Measurements from ENCODE around the gene GAPDH. TPM values are rescaled to one million over a fixed set of nuclear protein-coding genes. Genes with fewer than 3 reads are reported as not detected.
"Not testable (repeated sequence)": the region's sequence is repeated elsewhere in the genome, so short reads cannot be mapped to it uniquely, and the experiment has no call there.

GAPDH gene
- total RNA-seq, 4 donors from 2014 or later: 1,806 to 2,946 (median 2,333) TPM

GRCh38 chr12:6554168-6555017, 20.1 kb downstream of the GAPDH start:
- in situ Hi-C loops (cut with MboI; ENCODE audit: low pct_ligation_motif_present in 1 of 4, low pct_unique_long_range_greater_than_20kb in 1 of 4, low sequenced_read_pairs in 3 of 4): no loop called here
- TF ChIP-seq CTCF (IDR thresholded peaks at IDR 0.05) (peak; percentile 54 to 63 (median 58)), POLR2AphosphoS5 (IDR thresholded peaks at IDR 0.05) (no peak), POLR2A (IDR thresholded peaks at IDR 0.05) (no peak)
- peaks cover 37 to 63% (median 44%) of the 10 kb centered on the region in 4 donors for H3K4me1 ChIP-seq

GRCh38 chr12:6555018-6555691, 20.8 kb downstream of the GAPDH start:
- Histone ChIP-seq H3K27me3 (no peaks in the 10 kb centered on the region), H3K9me3 (no peaks in the 10 kb centered on the region), H3K36me3 (peaks cover 0 to 16% (median 2%) of the 10 kb centered on the region in 4 donors), H3K4me1 (peaks cover 37 to 57% (median 43%) of the 10 kb centered on the region in 4 donors), H3K27ac (peak overlapping the region; percentile 75 to 91 (median 83)), H3K4me3 (peak overlapping the region; percentile 68 to 77 (median 74))
- intact Hi-C loops (cut with DNase I; ENCODE audit: low total_unique reads) (loop anchor here (10.0 kb wide), 1 partner anchor 220 kb away; no protein-coding TSS in a partner anchor), in situ Hi-C loops (cut with MboI; ENCODE audit: low pct_ligation_motif_present in 1 of 4, low pct_unique_long_range_greater_than_20kb in 1 of 4, low sequenced_read_pairs in 3 of 4) (no loop called here)
- no peak for DNase-seq
- TF ChIP-seq EP300 (IDR thresholded peaks at IDR 0.05; ENCODE audit: low read depth) (no peak), POLR2AphosphoS5 (IDR thresholded peaks at IDR 0.05) (no peak), CTCF (IDR thresholded peaks at IDR 0.05) (no peak), POLR2A (IDR thresholded peaks at IDR 0.05) (no peak)
- 49 to 54% methylated on average over 5 to 61 of the region's 61 CpGs for WGBS, 2 donors (ENCODE audit: low coverage in 1 of 2)

More at GRCh38 chr12:6554168-6555017, 20.1 kb downstream of the GAPDH start:
- WGBS, 2 donors (ENCODE audit: low coverage in 1 of 2): 36 to 45% methylated on average over 7 to 22 of the region's 22 CpGs
- peak; percentile 79 for DNase-seq
- Histone ChIP-seq H3K27me3 (no peaks in the 10 kb centered on the region), H3K9me3 (no peaks in the 10 kb centered on the region), H3K27ac (peak overlapping the region; percentile 75 to 91 (median 83)), H3K4me3 (peak overlapping the region; percentile 26 to 76 (median 70)), H3K36me3 (peaks cover 0 to 8% (median 0%) of the 10 kb centered on the region in 4 donors)
- intact Hi-C loops (cut with DNase I; ENCODE audit: low total_unique reads): loop anchor here (10.0 kb wide), 1 partner anchor 220 kb away; no protein-coding TSS in a partner anchor

- H3K27me3 ChIP-seq; H3K9me3 ChIP-seq; in situ Hi-C loops (cut with MboI; ENCODE audit: low pct_ligation_motif_present in 1 of 4, low pct_unique_long_range_greater_than_20kb in 1 of 4, low sequenced_read_pairs in 3 of 4); DNase-seq: not testable (repeated sequence)
- Histone ChIP-seq H3K36me3 (peaks cover 0 to 27% (median 8%) of the 10 kb centered on the region in 4 donors), H3K27ac (peak overlapping the region; percentile 75 to 91 (median 83)), H3K4me1 (peaks cover 26 to 44% (median 34%) of the 10 kb centered on the region in 4 donors), H3K4me3 (peak overlapping the region in 2 of 4 donors; percentile 68 to 76)
- 61 to 77% methylated on average over 4 to 7 of the region's 7 CpGs for WGBS, 2 donors (ENCODE audit: low coverage in 1 of 2)
- intact Hi-C loops (cut with DNase I; ENCODE audit: low total_unique reads): loop anchor here (10.0 kb wide), 1 partner anchor 222 kb away; no protein-coding TSS in a partner anchor
These were observed 22.1 kb downstream of the GAPDH start for GRCh38 chr12:6556496-6556817.

- H3K36me3 ChIP-seq: peaks cover 0 to 30% (median 10%) of the 10 kb centered on the region in 4 donors
- H3K27me3 ChIP-seq: no peaks in the 10 kb centered on the region
- 89% methylated on average over 4 of the region's 4 CpGs; no CpG with 5 or more reads in 1 of the 2 donors for WGBS, 2 donors (ENCODE audit: low coverage in 1 of 2)
- peaks cover 22 to 40% (median 30%) of the 10 kb centered on the region in 4 donors for H3K4me1 ChIP-seq
- in situ Hi-C loops (cut with MboI; ENCODE audit: low pct_ligation_motif_present in 1 of 4, low pct_unique_long_range_greater_than_20kb in 1 of 4, low sequenced_read_pairs in 3 of 4): no loop called here
- intact Hi-C loops (cut with DNase I; ENCODE audit: low total_unique reads): loop anchor here (10.0 kb wide), 1 partner anchor 222 kb away; no protein-coding TSS in a partner anchor
- TF ChIP-seq EP300 (IDR thresholded peaks at IDR 0.05; ENCODE audit: low read depth) (no peak), POLR2AphosphoS5 (IDR thresholded peaks at IDR 0.05) (no peak), CTCF (IDR thresholded peaks at IDR 0.05) (no peak), POLR2A (IDR thresholded peaks at IDR 0.05) (no peak)
- peak overlapping the region in 2 of 4 donors; percentile 75 to 91 for H3K27ac ChIP-seq
- H3K9me3 ChIP-seq: no peaks in the 10 kb centered on the region
- DNase-seq: no peak
- no peak overlapping the region for H3K4me3 ChIP-seq
These were observed 22.5 kb downstream of the GAPDH start for GRCh38 chr12:6556857-6557256.

Data from transverse colon (tissue), 4 donors.